HuH-7 (cell line): Measurements from ENCODE around the gene CHD9.

ENCODE experiments used
- DNase-seq: peaks from one replicate; pipeline ENCODE4 v3.0.0; 2011; ENCODE audit warnings: low spot score

CHD9 gene

GRCh38 chr16:53092284-53092683 is 37.5 kb downstream of the CHD9 start:
- no peak for DNase-seq

DNA sequence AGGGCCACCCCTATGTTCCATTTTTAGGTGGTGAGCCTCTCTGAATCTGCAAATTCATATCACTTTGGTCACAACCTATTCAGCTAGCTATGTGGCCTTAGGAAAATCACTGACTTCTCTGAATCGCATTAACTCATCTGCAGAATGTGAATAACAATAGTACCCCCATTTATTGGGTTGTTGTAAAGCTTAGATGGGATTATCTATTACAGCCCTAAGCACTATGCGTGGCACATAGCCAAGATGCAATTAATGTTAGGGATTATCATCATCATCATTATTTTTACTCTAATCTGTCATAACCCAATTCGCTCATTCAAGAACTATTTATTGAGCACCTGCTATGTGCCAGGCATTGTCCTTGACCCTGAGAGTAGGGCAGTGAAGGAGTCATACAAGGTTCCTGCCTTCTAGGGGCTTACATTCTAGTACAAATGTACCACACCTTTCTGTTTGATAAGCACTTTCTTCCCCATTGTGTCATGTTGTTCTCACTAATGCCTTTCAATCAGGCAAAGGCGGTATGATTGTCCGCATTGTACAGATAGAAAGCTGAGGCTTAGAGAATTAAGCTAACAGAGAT is 38.5 kb downstream of the CHD9 start:
- DNase-seq: no peak

- no peak for DNase-seq
Measured at GRCh38 chr16:53094013-53094630, 39.3 kb downstream of the CHD9 start.

DNA sequence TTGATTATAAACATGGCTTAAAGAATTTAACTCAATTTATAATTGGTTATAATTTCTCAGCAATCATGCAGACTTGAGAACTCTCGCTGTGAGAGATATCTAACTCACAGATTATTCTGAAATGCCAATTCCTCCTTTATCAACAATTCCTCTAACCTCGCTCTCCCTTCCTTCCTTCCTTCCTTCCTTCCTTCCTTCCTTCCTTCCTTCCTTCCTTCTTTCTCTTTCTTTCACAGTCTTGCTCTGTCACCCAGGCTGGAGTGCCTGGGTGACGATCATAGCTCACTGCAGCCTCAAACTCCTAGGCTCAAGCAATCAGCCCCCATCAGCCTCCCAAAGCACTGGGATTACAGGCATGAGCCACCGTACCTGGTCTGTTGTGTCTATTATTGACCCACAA is 42.4 kb downstream of the CHD9 start:
- no peak for DNase-seq

GRCh38 chr16:53098526-53099317 is 43.9 kb downstream of the CHD9 start:
- DNase-seq: no peak

DNA sequence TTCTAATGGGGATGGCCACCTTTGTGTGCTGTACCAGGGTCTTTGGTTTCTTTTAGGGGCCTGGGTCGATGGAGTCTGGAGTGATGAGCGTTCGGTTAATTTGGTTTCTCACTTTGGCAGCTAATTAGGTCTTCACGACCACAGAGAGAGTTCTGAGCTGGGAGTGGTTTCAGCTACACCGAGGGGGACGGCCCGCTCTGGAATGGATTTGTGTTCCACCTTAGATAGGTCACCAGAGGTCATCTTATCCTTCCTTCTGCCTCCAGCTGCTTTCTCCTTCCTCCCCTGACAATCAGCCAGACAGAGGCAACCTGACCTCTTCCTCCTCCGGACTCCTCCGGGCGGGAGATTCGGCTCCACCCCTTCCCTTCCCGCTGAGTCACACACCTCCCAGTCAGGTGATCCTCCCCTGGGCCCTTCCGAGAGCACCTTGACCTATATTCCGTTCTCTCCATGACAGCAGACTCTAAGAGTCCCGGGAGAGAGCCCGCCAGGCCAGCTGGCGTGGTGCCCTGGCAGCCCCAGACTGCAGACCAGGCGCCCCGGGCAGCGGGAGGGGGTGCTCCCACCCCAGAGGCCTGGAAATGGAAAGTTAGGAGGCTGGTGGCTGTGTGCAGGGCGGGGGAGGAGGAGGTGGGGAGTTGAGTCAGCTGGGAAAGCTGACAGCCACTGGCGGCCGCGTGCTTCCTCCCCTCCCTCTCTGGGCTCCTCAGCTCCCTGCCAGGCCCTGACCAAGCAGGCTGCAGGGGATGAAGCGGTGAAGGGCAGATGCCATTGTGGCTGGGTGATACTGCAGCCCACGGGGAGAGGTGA is 44.7 kb downstream of the CHD9 start:
- no peak for DNase-seq

DNA sequence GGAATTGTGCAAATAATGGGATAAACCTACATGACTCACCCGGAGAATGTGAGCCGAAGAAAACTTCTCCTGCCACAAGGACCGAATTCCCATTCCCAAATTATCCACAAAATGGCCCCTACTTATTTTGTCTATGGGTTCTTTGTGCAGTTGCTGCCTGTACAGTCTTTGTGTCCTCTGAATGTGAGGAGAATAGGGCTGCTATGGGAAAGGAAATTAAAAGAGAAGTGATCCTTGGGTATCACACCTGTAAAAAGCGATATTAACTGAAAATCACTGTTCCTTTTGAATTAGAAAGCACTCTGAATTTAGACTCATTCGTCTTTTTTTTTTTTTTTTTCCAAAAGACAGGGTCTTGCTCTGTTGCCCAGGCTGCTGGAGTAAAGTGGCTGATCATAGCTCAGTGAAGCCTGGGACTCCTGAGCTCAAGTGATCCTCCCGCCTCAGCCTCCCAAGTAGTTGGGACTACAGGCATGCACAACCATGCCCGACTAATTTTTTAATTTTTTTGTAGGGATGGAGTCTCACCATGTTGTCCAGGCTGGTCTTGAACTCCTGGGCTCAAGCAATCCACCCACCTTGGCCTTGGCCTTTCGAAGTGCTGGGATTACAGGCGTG is 45.4 kb downstream of the CHD9 start:
- DNase-seq: no peak

DNA sequence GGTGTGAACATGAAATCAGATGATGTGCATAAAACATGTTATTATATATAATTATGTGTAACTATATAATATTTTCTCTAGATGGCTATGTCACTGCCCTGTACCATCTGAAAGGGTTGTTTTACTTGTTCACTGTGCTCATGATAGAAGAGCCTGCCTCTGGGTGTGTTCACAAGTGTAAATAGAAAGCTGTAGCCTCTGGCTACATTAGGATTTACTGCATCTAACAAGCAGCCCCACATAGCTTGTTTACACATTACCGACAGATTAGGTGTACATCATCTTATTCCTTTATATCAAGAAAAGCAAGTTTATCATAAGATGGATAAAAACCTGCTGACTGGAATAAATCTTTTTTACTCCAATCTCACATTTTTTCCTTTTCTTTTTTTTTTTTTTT is 46.1 kb downstream of the CHD9 start:
- DNase-seq: no peak

DNA sequence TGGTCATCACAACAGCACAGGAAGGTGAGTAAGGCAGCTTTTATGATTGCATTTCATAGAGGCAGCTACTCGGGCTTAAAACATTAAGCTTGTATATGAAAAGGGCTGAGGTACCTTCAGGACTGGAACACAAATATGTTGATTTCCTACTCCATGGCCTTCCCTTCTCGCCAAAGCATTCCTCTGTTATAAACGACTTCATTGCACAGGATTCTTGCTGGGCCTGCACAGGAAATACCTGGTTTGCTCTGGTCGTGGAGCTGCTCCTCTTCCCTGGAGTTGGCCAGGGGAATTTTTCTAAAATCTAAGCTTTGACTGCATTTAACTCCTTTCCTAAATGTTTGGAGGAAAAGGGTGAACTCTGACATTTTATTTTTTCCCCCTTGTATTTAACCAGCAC is 49.0 kb downstream of the CHD9 start:
- no peak for DNase-seq

GRCh38 chr16:53105565-53105964 is 50.8 kb downstream of the CHD9 start:
- DNase-seq: no peak

DNA sequence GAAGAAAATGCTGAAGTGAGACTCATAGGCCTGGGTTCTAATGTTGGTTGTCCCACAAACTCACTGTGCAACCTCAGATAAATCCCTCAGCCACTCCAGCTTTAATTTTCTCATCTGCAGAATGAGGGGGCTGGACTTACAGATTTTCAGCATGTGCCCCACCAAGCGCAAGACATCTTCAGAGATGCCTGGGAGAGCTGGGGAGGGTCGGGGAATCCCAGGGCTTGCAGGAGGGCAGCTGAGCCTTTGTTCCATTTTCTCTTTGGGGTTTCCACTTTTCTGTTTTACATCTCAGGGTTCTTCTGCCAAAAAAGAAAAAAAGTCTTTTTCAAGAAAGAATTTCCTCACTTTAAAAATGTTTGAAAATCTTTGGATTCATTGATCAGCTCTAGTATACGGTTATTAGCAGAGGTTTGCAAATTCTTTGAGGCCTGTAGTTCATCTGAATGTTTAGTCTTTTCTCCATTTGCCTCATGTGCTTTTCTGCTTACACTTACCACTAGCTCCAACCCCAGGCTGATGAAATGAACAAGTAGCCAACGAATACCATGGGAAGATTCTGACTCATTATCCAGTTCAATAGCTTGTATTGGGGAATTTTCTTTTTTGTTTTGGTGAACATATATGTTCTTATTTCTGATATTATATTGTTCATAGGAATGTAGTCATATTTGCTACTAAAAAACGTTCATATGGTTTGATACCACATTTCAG is 56.4 kb downstream of the CHD9 start:
- DNase-seq: no peak

DNA sequence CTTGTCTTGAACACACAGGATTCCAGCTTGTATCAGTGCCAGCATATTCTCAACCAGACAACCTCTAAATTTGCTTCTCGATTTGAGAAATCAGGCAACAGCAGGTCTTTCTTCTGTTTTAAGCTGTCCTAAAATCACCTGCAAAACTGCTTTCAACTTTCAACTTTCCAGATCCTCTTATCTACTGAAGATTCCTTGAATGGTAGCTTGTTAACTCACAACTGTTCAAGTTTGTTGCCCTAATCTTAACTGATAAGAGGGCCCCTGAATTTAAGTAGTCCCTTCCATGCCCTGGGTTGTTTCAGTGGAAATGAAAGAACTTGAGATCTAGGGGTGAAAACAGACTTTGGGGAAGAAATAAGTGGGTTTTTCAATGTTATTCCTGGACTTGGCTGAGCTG is 57.2 kb downstream of the CHD9 start:
- DNase-seq: no peak

- DNase-seq: no peak
Measured at GRCh38 chr16:53115047-53115446, 60.3 kb downstream of the CHD9 start.

DNA sequence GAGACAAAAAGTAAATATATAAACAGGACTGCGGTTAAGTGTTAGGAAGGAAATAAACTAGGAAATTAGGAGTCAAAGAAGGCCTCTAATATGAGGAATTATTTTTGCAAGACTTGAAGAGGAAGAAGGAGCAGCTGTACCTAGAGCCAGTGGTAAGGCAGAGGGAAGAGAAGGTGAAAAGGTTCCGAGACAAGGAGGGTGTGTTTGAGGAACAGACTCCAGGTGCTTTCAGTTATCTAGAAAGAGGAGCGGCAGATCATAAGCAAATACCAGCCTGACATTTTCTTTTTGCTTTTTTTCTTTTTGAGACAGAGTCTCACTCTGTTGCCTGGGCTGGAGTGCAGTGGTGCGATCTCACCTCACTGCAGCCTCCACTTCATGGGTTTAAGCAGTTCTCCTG is 61.0 kb downstream of the CHD9 start:
- no peak for DNase-seq

DNA sequence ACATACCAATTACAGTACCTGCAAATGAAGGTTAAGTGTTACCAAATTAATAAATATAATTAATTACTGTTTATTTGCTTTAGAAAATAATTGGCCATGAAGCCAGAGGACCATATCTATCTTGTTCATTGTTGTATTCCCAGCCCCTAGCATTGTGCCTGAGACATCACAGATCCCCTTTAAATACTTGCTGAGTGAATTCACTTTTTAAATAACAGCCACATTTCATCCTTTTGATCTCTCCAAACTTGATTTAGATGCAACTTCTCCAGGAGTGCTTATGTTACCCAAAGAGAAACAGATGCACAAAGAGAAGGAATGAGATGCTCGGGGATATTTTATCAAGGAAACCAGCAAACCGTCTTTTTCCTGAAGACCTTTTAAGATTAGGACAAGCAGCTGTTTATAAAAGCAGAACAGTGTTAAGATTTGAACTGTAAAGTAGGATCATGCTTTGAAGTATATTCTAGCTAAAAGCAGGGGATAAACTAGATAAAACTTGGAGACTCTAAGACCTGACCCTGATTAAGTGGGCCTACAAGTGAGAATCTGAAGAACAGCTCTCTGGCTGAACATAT is 66.3 kb downstream of the CHD9 start:
- no peak for DNase-seq

DNA sequence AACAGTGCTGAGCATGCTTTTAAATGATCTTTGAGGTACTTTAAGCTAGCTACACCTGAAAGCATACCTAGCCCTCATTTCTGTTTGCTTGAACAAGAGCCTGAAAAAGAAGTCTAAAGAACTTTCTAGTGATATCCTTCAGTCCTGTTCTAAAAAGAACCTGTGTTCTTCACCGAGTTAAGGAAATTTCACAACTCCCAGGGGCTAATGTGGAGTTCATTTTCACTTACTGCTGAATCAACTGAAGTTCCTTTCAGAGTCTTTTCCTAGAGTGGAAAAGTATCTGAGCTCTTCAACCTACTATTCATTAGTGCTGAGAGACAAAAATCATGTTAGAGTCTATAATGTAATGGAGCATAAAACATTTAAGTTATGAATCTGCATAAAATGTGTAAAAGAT is 66.9 kb downstream of the CHD9 start:
- no peak for DNase-seq

GRCh38 chr16:53123747-53124146 is 69.0 kb downstream of the CHD9 start:
- no peak for DNase-seq

GRCh38 chr16:53126390-53126789 is 71.6 kb downstream of the CHD9 start:
- no peak for DNase-seq

DNA sequence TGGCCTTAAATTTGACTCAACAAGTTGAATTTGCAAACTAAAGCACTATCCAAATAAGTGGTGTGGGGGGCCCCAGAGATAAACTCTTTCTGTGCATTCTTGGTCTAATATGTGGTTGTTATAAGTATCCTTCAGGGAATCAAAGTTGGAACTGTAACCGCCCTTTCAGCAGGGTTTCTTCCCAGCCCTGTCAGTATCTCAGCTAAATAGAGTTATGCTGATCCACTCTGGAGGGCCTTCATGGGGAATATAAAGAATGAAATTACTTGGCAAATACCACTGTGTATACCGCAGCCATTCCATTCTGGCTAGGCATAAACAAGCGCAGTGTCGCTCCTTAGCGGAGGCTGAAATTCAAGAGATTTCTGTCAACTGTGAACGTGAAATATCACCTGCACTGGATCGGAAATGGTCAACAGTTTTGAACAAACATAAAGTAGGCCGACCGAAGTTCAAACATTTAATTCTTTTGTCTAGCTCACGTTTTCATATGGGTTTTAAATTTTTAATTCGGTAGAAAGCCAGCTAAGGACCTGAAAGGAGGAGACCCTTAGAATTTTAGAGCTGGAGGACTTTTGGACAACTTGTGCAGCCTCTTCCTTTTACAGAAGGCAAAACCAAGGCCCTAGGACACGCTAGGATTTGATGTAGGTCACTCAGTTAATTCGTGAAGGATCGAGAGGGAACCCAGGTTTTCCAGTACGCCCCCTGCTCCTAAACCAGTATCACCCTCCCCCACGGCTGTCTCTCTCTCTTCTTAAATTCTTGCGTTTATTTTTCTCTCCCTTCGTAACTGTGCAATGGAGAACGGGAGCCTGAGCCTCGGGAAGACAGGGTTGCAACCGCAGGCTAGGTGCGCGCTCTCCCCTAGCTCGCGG is 74.7 kb downstream of the CHD9 start:
- DNase-seq: no peak
